ENCODE data around the gene BSX.

Gene BSX

DNA sequence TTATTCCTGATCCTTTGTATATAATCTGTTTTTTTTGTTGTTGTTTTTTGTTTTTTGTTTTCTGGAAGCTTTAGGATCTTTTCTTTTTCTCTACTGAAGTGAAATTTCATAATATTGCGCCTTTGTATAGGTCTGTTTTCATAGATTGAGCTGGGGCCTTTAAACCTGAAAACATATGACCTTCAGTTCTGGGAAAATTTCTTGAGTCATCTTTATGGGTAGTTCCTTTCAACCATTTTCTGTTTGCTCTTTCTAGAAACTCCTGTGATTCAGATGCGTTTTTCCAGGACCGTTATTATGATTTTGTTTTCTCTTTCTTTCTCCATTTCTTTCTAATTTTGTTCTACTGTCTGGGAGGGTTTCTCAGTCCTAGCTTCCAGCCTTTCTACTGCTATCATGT lies 43.7 kb downstream of the BSX start:
- no peak overlapping the region for H3K9ac ChIP-seq (ENCODE audit: low read depth, low read length, poor library complexity, severe bottlenecking)
- H2AFZ ChIP-seq (ENCODE audit: low read length): no peak overlapping the region
- no peaks in the 10 kb centered on the region for H3K9me2 ChIP-seq (replicated peaks; ENCODE audit: low read depth, low read length)
- no peaks in the 10 kb centered on the region for H4K20me1 ChIP-seq (ENCODE audit: insufficient read depth, low read length, poor library complexity, severe bottlenecking)
- TF ChIP-seq EZH2phosphoT487 (IDR thresholded peaks at IDR 0.05; ENCODE audit: borderline replicate concordance): no peak
- H3K27me3 ChIP-seq (ENCODE audit: insufficient read depth, low read length, poor library complexity, severe bottlenecking): no peaks in the 10 kb centered on the region
- no peak overlapping the region for H3K4me2 ChIP-seq (ENCODE audit: low read depth, low read length, poor library complexity, severe bottlenecking)
- H3K79me2 ChIP-seq (ENCODE audit: insufficient read depth, low read length): no peaks in the 10 kb centered on the region
- H3K4me3 ChIP-seq (ENCODE audit: low read length, poor library complexity, severe bottlenecking): no peak overlapping the region
- no peaks in the 10 kb centered on the region for H3K4me1 ChIP-seq (ENCODE audit: insufficient read depth, low read length, poor library complexity, severe bottlenecking)
- no peaks in the 10 kb centered on the region for H3K36me3 ChIP-seq (ENCODE audit: insufficient read depth, low read length)
- no peaks in the 10 kb centered on the region for H3F3A ChIP-seq (ENCODE audit: low read depth)
- H3K9me3 ChIP-seq (ENCODE audit: insufficient read depth, low read depth, low read length): no peaks in the 10 kb centered on the region

- Histone ChIP-seq H2AFZ (ENCODE audit: low read length) (no peak overlapping the region), H3K9me3 (ENCODE audit: insufficient read depth, low read depth, low read length) (no peaks in the 10 kb centered on the region), H3K27me3 (ENCODE audit: insufficient read depth, low read length, poor library complexity, severe bottlenecking) (no peaks in the 10 kb centered on the region), H3K4me1 (ENCODE audit: insufficient read depth, low read length, poor library complexity, severe bottlenecking) (peaks cover 3% of the 10 kb centered on the region), H3K36me3 (ENCODE audit: insufficient read depth, low read length) (no peaks in the 10 kb centered on the region), H3F3A (ENCODE audit: low read depth) (no peaks in the 10 kb centered on the region), H3K9ac (ENCODE audit: low read depth, low read length, poor library complexity, severe bottlenecking) (no peak overlapping the region), H3K79me2 (ENCODE audit: insufficient read depth, low read length) (no peaks in the 10 kb centered on the region), H4K20me1 (ENCODE audit: insufficient read depth, low read length, poor library complexity, severe bottlenecking) (no peaks in the 10 kb centered on the region), H3K9me2 (replicated peaks; ENCODE audit: low read depth, low read length) (no peaks in the 10 kb centered on the region), H3K4me3 (ENCODE audit: low read length, poor library complexity, severe bottlenecking) (no peak overlapping the region), H3K4me2 (ENCODE audit: low read depth, low read length, poor library complexity, severe bottlenecking) (no peak overlapping the region)
- no peak for TF ChIP-seq EZH2phosphoT487 (IDR thresholded peaks at IDR 0.05; ENCODE audit: borderline replicate concordance)
- TF ChIP-seq, protein P1, sequence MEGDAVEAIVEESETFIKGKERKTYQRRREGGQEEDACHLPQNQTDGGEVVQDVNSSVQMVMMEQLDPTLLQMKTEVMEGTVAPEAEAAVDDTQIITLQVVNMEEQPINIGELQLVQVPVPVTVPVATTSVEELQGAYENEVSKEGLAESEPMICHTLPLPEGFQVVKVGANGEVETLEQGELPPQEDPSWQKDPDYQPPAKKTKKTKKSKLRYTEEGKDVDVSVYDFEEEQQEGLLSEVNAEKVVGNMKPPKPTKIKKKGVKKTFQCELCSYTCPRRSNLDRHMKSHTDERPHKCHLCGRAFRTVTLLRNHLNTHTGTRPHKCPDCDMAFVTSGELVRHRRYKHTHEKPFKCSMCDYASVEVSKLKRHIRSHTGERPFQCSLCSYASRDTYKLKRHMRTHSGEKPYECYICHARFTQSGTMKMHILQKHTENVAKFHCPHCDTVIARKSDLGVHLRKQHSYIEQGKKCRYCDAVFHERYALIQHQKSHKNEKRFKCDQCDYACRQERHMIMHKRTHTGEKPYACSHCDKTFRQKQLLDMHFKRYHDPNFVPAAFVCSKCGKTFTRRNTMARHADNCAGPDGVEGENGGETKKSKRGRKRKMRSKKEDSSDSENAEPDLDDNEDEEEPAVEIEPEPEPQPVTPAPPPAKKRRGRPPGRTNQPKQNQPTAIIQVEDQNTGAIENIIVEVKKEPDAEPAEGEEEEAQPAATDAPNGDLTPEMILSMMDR (conservative IDR thresholded peaks at IDR 0.05; ENCODE audit: low read length): no peak
These were observed 48.2 kb downstream of the BSX start for GRCh38 chr11:122933416-122933815.

DNA sequence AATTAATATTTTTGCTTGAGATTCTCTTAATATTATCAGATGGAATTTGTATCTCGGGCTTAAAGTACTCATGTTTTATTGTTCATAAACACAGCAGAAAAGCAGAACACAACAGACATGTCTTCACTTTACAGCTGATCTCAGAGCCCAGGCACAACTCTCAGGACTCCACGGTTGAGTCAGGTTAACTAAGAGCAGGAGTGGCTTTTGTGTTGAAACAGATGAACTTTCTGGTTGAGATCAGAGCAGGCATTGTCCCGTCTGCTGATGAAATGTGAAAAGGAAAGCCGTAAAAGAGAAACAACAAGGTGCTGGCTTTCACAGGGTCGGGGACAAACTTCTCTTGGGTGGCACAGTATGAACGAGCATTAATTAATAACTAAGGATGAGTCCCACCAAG lies 50.1 kb downstream of the BSX start:
- no peaks in the 10 kb centered on the region for H3K27me3 ChIP-seq (ENCODE audit: insufficient read depth, low read length, poor library complexity, severe bottlenecking)
- no peak overlapping the region for H3K4me2 ChIP-seq (ENCODE audit: low read depth, low read length, poor library complexity, severe bottlenecking)
- H3K9me2 ChIP-seq (replicated peaks; ENCODE audit: low read depth, low read length): no peaks in the 10 kb centered on the region

More for the DNA sequence above, 50.1 kb downstream of the BSX start:
- H3K79me2 ChIP-seq (ENCODE audit: insufficient read depth, low read length): no peaks in the 10 kb centered on the region
- no peaks in the 10 kb centered on the region for H3K9me3 ChIP-seq (ENCODE audit: insufficient read depth, low read depth, low read length)
- no peaks in the 10 kb centered on the region for H4K20me1 ChIP-seq (ENCODE audit: insufficient read depth, low read length, poor library complexity, severe bottlenecking)
- no peaks in the 10 kb centered on the region for H3K36me3 ChIP-seq (ENCODE audit: insufficient read depth, low read length)
- H3K4me3 ChIP-seq (ENCODE audit: low read length, poor library complexity, severe bottlenecking): no peak overlapping the region
- no peak overlapping the region for H3K9ac ChIP-seq (ENCODE audit: low read depth, low read length, poor library complexity, severe bottlenecking)
- TF ChIP-seq, protein P1 (conservative IDR thresholded peaks at IDR 0.05; ENCODE audit: low read length): no peak
- H3F3A ChIP-seq (ENCODE audit: low read depth): no peaks in the 10 kb centered on the region
- no peak overlapping the region for H2AFZ ChIP-seq (ENCODE audit: low read length)
- peaks cover 3% of the 10 kb centered on the region for H3K4me1 ChIP-seq (ENCODE audit: insufficient read depth, low read length, poor library complexity, severe bottlenecking)

Data from Loucy (cell line).